Lower lobe of right lung (tissue), 2 donors: ENCODE results near the gene TAGLN2. TPM values are rescaled to one million over a fixed set of nuclear protein-coding genes. Genes with fewer than 3 reads are reported as not detected.
A peak's percentile ranks its signal among the peaks of the same experiment; 100 is the strongest.

Source experiments
- ATAC-seq, 2 donors: fragments of 200-7000 bp; cut with Tn5 transposase; one replicate each; pipeline ENCODE4 v1.9.1; 2020 to 2022; ENCODE audit warnings: mild to moderate bottlenecking in 2 of 2, moderate library complexity in 2 of 2
- DNase-seq: peaks from one replicate; pipeline ENCODE4 v3.0.0-alpha.2; 2020
- H3K27ac ChIP-seq: fragments of 200-600 bp; one replicate; pipeline ENCODE4 v1.8.0; 2022
- H3K27me3 ChIP-seq: fragments of 200-600 bp; one replicate; pipeline ENCODE4 v1.8.0; 2022; ENCODE audit warnings: low read depth
- H3K36me3 ChIP-seq: fragments of 200-600 bp; one replicate; pipeline ENCODE4 v1.8.0; 2022; ENCODE audit warnings: mild to moderate bottlenecking
- H3K4me1 ChIP-seq: fragments of 200-600 bp; one replicate; pipeline ENCODE4 v1.8.0; 2022
- H3K4me3 ChIP-seq: fragments of 200-600 bp; one replicate; pipeline ENCODE4 v1.8.0; 2022; ENCODE audit warnings: mild to moderate bottlenecking
- H3K9me3 ChIP-seq: fragments of 200-600 bp; one replicate; pipeline ENCODE4 v1.8.0; 2022
- CTCF ChIP-seq: fragments of 200-600 bp; IDR thresholded peaks from one replicate; pipeline ENCODE4 v1.8.0; 2022; ENCODE audit warnings: antibody characterized with exemption, mild to moderate bottlenecking
- intact Hi-C: fragments of 100-400 bp; cut with DNase I; formaldehyde crosslinking; loops from one replicate; pipeline ENCODE4 v1.11.0; 2022
- total RNA-seq: library from RNA; stranded (reverse); fragmentation: NEBNext Ultra II Directional; extraction: Animal tissue kit (Norgen Biotek cat#: 25700); gene quantifications from one replicate; pipeline ENCODE4 v1.2.1, GENCODE V29; 2021
- donor health status: DM: no; HTN: yes; CAD: no; lungs with severe emphysema.

Gene TAGLN2
- total RNA-seq, 1 donor from 2014 or later: 451 TPM

GRCh38 chr1:159953536-159954515 lies 28.5 kb upstream of the TAGLN2 start, which contains the start of gene SLAMF9:
SLAMF9 (minus strand) TSS chr1:159954237; CDS start chr1:159954137, 100 bp downstream.
- TF ChIP-seq CTCF: no peak
- Histone ChIP-seq H3K27me3 (peaks cover 3% of the 10 kb centered on the region), H3K27ac (no peak within 1 kb of the TSS), H3K9me3 (no peaks in the 10 kb centered on the region), H3K36me3 (no peaks in the 10 kb centered on the region), H3K4me3 (no peak within 1 kb of the TSS), H3K4me1 (peaks cover 7% of the 10 kb centered on the region)
- intact Hi-C loops: no loop called here
- ATAC-seq (peak; percentile 8 to 62), DNase-seq (no peak)

DNA sequence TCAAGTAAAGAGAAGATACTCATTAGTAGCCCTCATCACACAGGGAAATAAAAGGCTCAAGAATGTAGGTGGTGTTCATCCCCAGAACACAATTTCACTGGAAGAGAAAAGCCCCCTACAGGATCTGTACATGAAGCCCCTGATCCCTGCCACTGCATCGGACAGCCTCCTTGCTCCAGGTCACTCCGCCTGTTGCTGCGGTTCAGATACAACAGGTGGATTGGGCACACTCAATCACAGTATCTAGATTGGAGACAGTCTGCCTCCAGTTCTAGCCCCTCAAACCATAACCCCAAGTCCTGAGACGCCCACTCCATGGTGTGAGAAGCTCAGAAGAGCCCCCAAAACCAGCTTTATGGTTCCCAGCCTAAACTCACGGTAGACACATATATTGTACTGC lies 27.6 kb upstream of the TAGLN2 start:
- no peak for DNase-seq
- Histone ChIP-seq H3K36me3 (no peaks in the 10 kb centered on the region), H3K4me1 (peaks cover 7% of the 10 kb centered on the region), H3K4me3 (no peak overlapping the region), H3K27me3 (peaks cover 3% of the 10 kb centered on the region), H3K9me3 (no peaks in the 10 kb centered on the region), H3K27ac (no peak overlapping the region)
- no peak for TF ChIP-seq CTCF
- no peak for ATAC-seq
- intact Hi-C loops: no loop called here

DNA sequence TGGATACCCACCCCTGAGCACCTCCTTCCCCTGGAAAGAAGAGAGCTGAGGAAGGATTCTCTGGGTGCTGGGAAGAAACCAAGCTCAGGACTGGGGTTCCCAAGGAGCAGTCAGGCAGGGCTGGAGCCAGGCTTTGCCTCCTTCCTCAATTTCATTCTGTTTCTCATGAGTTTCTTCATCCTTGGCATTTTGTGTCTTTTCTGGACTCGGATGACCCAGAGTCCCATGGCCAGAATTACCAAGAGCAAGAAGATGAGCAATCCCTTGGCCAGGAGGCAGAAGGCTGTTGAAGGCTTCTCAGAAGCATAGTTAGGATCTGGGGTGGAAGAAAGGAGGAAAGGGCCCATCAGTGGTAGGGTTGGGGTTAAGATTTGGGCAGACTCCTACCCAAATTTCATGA lies 26.2 kb upstream of the TAGLN2 start:
- Histone ChIP-seq H3K27me3 (peaks cover 3% of the 10 kb centered on the region), H3K27ac (no peak overlapping the region), H3K4me1 (peaks cover 7% of the 10 kb centered on the region), H3K36me3 (no peaks in the 10 kb centered on the region), H3K9me3 (no peaks in the 10 kb centered on the region), H3K4me3 (no peak overlapping the region)
- no peak for ATAC-seq
- intact Hi-C loops: no loop called here
- no peak for DNase-seq
- no peak for TF ChIP-seq CTCF

DNA sequence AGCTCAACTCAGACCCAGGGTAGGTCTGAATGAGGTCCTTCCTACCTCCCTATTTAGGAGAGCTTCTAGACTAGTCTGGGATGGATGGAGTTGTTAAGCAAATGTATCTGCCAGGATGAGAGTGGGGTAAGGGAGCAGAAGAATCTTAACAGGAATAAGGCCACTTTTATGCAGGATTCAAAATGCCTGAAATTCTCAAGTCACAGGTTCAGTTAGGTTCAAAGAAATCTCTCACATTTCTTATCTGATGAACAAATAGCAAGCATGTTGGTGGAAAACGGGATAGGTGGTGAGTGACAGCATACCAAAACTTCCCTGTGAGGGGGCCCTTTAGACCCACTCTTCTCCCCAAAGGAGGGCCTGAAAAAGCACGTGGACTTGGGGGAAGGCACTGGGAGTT lies 25.7 kb upstream of the TAGLN2 start:
- Histone ChIP-seq H3K9me3 (no peaks in the 10 kb centered on the region), H3K27me3 (peaks cover 3% of the 10 kb centered on the region), H3K4me3 (no peak overlapping the region), H3K4me1 (peaks cover 11% of the 10 kb centered on the region), H3K36me3 (no peaks in the 10 kb centered on the region), H3K27ac (no peak overlapping the region)
- DNase-seq (no peak), ATAC-seq (no peak)
- intact Hi-C loops: no loop called here
- TF ChIP-seq CTCF: no peak

GRCh38 chr1:159949981-159950381 lies 24.7 kb upstream of the TAGLN2 start:
- intact Hi-C loops: no loop called here
- peaks cover 9% of the 10 kb centered on the region for H3K27me3 ChIP-seq
- H3K36me3 ChIP-seq: no peaks in the 10 kb centered on the region
- DNase-seq: no peak
- H3K4me3 ChIP-seq: no peak overlapping the region
- TF ChIP-seq CTCF: no peak
- ATAC-seq: no peak
- H3K4me1 ChIP-seq: peaks cover 21% of the 10 kb centered on the region
- no peaks in the 10 kb centered on the region for H3K9me3 ChIP-seq
- H3K27ac ChIP-seq: no peak overlapping the region
